Skeletal muscle satellite cell (primary cell): ENCODE results near the gene TTC23L.

Experiments
- H3K27me3 ChIP-seq: 2 replicates; pipeline ENCODE4 v1.7.0; 2013; ENCODE audit warnings: low read length; ENCODE audit not compliant: control insufficient read depth, insufficient read depth
- H3K36me3 ChIP-seq: 2 replicates; pipeline ENCODE4 v1.7.0; 2013; ENCODE audit warnings: mild to moderate bottlenecking, control low read depth, low read length; ENCODE audit not compliant: insufficient read depth
- H3K4me1 ChIP-seq: 2 replicates; pipeline ENCODE4 v1.7.0; 2013; ENCODE audit warnings: low read length; ENCODE audit not compliant: control insufficient read depth, insufficient read depth
- H3K4me2 ChIP-seq: 2 replicates; pipeline ENCODE4 v1.7.0; 2013; ENCODE audit warnings: mild to moderate bottlenecking, low read length
- H3K4me3 ChIP-seq: 2 replicates; pipeline ENCODE4 v1.7.0; 2013; ENCODE audit warnings: low read length
- H3K9ac ChIP-seq: 2 replicates; pipeline ENCODE4 v1.7.0; 2013; ENCODE audit warnings: mild to moderate bottlenecking, low read depth, low read length, moderate library complexity
- H3K9me3 ChIP-seq: replicated peaks from 2 replicates; pipeline ENCODE4 v1.7.0; 2013; ENCODE audit warnings: mild to moderate bottlenecking, control low read depth, low read length

Gene TTC23L

GRCh38 chr5:34833976-34834793 lies 4.8 kb upstream of the TTC23L start:
- Histone ChIP-seq H3K9me3 (no peaks in the 10 kb centered on the region), H3K4me2 (no peak overlapping the region), H3K36me3 (peaks cover 46% of the 10 kb centered on the region), H3K27me3 (no peaks in the 10 kb centered on the region), H3K4me3 (no peak overlapping the region), H3K9ac (no peak overlapping the region), H3K4me1 (peaks cover 6% of the 10 kb centered on the region)

- H3K9me3 ChIP-seq = no peaks in the 10 kb centered on the region
- H3K4me1 ChIP-seq = peaks cover 11% of the 10 kb centered on the region
- H3K36me3 ChIP-seq = peaks cover 42% of the 10 kb centered on the region
- no peak overlapping the region for H3K4me2 ChIP-seq
- H3K27me3 ChIP-seq = no peaks in the 10 kb centered on the region
- H3K9ac ChIP-seq = no peak overlapping the region
- no peak overlapping the region for H3K4me3 ChIP-seq
These were observed 4.2 kb upstream of the TTC23L start for GRCh38 chr5:34834794-34835089.

- Histone ChIP-seq H3K27me3 (no peaks in the 10 kb centered on the region), H3K9ac (no peak overlapping the region), H3K4me1 (peaks cover 11% of the 10 kb centered on the region), H3K36me3 (peaks cover 32% of the 10 kb centered on the region), H3K4me3 (no peak overlapping the region), H3K9me3 (no peaks in the 10 kb centered on the region), H3K4me2 (no peak overlapping the region)
These were observed 3.3 kb upstream of the TTC23L start for GRCh38 chr5:34835664-34836063.

DNA sequence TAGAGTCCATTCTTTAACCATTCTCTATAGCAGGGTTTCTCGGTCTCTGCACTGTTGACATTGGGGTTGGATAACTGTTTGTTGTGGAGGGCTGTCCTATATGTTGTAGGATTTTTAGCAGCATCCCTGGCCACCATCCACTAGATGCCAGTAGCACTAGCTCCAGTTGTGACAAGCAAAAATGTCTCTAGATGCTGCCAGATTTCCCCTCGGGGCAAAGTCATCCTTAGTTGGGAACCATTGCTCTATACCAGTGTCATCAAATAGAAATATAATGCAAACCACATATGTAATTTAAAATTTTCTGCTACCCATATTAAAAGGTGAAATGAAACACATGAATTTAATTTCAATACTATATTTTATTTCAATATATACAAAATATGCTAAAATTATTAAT lies 2.9 kb downstream of the TTC23L start:
- Histone ChIP-seq H3K36me3 (no peaks in the 10 kb centered on the region), H3K4me2 (no peak overlapping the region), H3K4me1 (peaks cover 11% of the 10 kb centered on the region), H3K4me3 (no peak overlapping the region), H3K9me3 (no peaks in the 10 kb centered on the region), H3K9ac (no peak overlapping the region), H3K27me3 (no peaks in the 10 kb centered on the region)

- no peak overlapping the region for H3K4me3 ChIP-seq
- H3K4me1 ChIP-seq = peaks cover 11% of the 10 kb centered on the region
- H3K9ac ChIP-seq = no peak overlapping the region
- H3K27me3 ChIP-seq = no peaks in the 10 kb centered on the region
- H3K9me3 ChIP-seq = no peaks in the 10 kb centered on the region
- no peak overlapping the region for H3K4me2 ChIP-seq
- no peaks in the 10 kb centered on the region for H3K36me3 ChIP-seq
These were observed 3.6 kb downstream of the TTC23L start for GRCh38 chr5:34842554-34842953.

DNA sequence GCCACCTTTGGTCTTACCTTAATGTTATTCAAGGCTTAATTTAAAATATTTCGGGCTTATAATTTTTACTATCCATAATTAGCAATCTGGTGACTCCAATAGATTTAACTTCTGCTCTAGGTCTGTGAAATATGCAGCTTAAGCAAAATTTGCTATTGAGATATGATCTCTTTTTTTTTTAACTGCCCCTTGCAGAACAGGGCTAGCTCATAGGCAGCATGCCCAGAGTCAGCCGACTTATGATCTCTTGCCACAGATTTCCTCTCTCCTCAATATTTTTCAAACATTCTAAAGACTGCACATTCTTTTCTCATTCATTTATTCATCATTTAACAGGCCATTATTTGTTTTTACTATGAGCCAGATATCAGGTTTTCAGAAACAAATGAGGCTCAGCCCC lies 4.5 kb downstream of the TTC23L start:
- no peak overlapping the region for H3K4me2 ChIP-seq
- no peaks in the 10 kb centered on the region for H3K9me3 ChIP-seq
- no peaks in the 10 kb centered on the region for H3K36me3 ChIP-seq
- no peak overlapping the region for H3K4me3 ChIP-seq
- H3K4me1 ChIP-seq = peaks cover 8% of the 10 kb centered on the region
- no peaks in the 10 kb centered on the region for H3K27me3 ChIP-seq
- no peak overlapping the region for H3K9ac ChIP-seq

DNA sequence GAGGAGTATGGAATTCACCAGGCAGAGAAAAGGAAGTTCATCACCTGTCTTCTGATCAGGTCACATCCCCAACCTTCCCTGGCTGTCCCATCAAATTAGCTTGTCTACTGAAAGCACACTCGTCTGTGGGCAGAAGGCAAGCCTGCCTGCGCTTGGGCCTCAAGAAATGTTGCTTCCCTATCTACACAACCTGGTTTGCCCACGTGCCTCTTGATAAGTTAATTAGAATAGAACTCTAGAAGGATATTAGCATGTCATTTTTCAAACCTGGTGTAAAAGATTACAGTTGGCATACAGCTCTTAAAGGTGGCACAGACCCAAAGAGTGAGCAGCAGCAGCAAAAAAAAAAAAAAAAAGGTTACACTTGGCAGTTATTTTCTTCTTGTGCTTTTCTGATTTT lies 5.1 kb downstream of the TTC23L start:
- H3K36me3 ChIP-seq = no peaks in the 10 kb centered on the region
- H3K9me3 ChIP-seq = no peaks in the 10 kb centered on the region
- peaks cover 5% of the 10 kb centered on the region for H3K4me1 ChIP-seq
- H3K9ac ChIP-seq = no peak overlapping the region
- no peaks in the 10 kb centered on the region for H3K27me3 ChIP-seq
- no peak overlapping the region for H3K4me3 ChIP-seq
- H3K4me2 ChIP-seq = no peak overlapping the region

- H3K4me2 ChIP-seq = no peak overlapping the region
- no peaks in the 10 kb centered on the region for H3K36me3 ChIP-seq
- H3K9ac ChIP-seq = no peak overlapping the region
- H3K9me3 ChIP-seq = no peaks in the 10 kb centered on the region
- no peak overlapping the region for H3K4me3 ChIP-seq
- no peaks in the 10 kb centered on the region for H3K27me3 ChIP-seq
- no peaks in the 10 kb centered on the region for H3K4me1 ChIP-seq
These were observed 6.0 kb downstream of the TTC23L start for GRCh38 chr5:34844999-34845398.

DNA sequence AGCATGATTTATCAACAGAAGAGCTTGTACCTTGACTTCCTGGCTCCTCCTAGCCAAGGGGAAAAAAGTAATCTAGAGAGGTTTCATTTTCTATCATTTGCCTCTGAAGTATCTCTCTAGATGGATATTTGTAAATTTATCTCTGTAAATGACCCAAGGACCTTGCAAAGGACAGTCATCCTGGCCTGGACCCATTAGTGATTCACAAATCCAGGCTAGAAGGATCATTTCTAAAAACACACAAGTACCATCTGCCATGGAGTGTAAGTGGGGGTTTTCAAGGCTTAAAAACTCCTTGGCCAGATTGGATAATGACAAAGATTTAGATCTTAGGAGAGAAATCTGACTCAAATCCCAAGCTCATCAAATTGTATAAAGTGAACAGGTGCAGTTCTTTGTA lies 8.1 kb downstream of the TTC23L start:
- no peaks in the 10 kb centered on the region for H3K4me1 ChIP-seq
- H3K36me3 ChIP-seq = no peaks in the 10 kb centered on the region
- no peak overlapping the region for H3K9ac ChIP-seq
- H3K27me3 ChIP-seq = no peaks in the 10 kb centered on the region
- no peaks in the 10 kb centered on the region for H3K9me3 ChIP-seq
- no peak overlapping the region for H3K4me2 ChIP-seq
- no peak overlapping the region for H3K4me3 ChIP-seq

DNA sequence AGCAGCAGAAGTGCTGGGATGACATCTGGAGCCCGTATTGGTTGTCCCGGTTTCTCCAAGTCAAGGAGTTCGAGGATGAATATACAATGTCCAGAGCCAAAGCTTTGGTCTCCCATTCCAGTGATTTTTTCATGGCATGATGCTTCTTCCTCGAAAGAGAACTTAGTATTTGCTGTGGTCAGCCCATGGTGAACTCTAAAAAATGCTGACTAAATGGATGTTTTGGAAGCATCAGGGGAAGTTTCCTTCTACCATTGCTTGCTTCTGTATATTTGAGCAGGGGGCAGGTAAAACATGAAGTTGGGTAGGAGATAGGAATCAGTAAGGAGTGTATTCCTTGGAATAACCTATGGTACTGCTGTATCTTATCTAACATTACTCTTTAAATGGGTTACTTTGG lies 8.6 kb downstream of the TTC23L start:
- Histone ChIP-seq H3K4me1 (no peaks in the 10 kb centered on the region), H3K9me3 (no peaks in the 10 kb centered on the region), H3K36me3 (no peaks in the 10 kb centered on the region), H3K4me3 (no peak overlapping the region), H3K4me2 (no peak overlapping the region), H3K27me3 (no peaks in the 10 kb centered on the region), H3K9ac (no peak overlapping the region)

GRCh38 chr5:34848230-34848629 lies 9.3 kb downstream of the TTC23L start:
- Histone ChIP-seq H3K4me2 (no peak overlapping the region), H3K27me3 (no peaks in the 10 kb centered on the region), H3K4me1 (no peaks in the 10 kb centered on the region), H3K4me3 (no peak overlapping the region), H3K36me3 (no peaks in the 10 kb centered on the region), H3K9me3 (no peaks in the 10 kb centered on the region), H3K9ac (no peak overlapping the region)

- no peak overlapping the region for H3K4me3 ChIP-seq
- H3K9ac ChIP-seq = no peak overlapping the region
- H3K4me2 ChIP-seq = no peak overlapping the region
- no peaks in the 10 kb centered on the region for H3K27me3 ChIP-seq
- H3K36me3 ChIP-seq = no peaks in the 10 kb centered on the region
- H3K9me3 ChIP-seq = no peaks in the 10 kb centered on the region
- H3K4me1 ChIP-seq = no peaks in the 10 kb centered on the region
These were observed 10.3 kb downstream of the TTC23L start for GRCh38 chr5:34849253-34849652.
